Transverse colon (tissue), 4 donors: ENCODE measurements around the gene ARID3A. TPM values are rescaled to one million over a fixed set of nuclear protein-coding genes. Genes with fewer than 3 reads are reported as not detected.

Source experiments
- DNase-seq: peaks from one replicate; pipeline ENCODE4 v3.0.0-alpha.2; 2019
- H3K27ac ChIP-seq, 4 donors: fragments of 200-600 bp; sonication (generic); 2 replicates each; pipeline ENCODE4 v1.5.1; 2016 to 2018; ENCODE audit warnings: inconsistent platforms in 4 of 4
- H3K27me3 ChIP-seq: fragments of 200-600 bp; sonication (generic); 2 replicates; pipeline ENCODE4 v1.5.1; 2017; ENCODE audit warnings: inconsistent platforms
- H3K36me3 ChIP-seq, 4 donors: fragments of 200-600 bp; sonication (generic); 2 replicates each; pipeline ENCODE4 v1.5.1; 2017 to 2019; ENCODE audit warnings: inconsistent platforms in 4 of 4
- H3K4me1 ChIP-seq, 4 donors: fragments of 200-600 bp; sonication (generic); 2 replicates each; pipeline ENCODE4 v1.5.1; 2017 to 2020; ENCODE audit warnings: inconsistent platforms in 4 of 4
- H3K4me3 ChIP-seq, 4 donors: fragments of 200-600 bp; sonication (generic); 1 replicate in 1 of 4; 2 replicates in 3 of 4; pipeline versions ENCODE4 v1.5.1 to v1.6.1; 2017 to 2019; ENCODE audit warnings: inconsistent platforms in 4 of 4
- H3K9me3 ChIP-seq, 2 donors: fragments of 200-600 bp; sonication (generic); 2 replicates each; pipeline ENCODE4 v1.5.1; 2017 to 2019; ENCODE audit warnings: inconsistent platforms in 2 of 2
- EP300 ChIP-seq: sonication (generic); formaldehyde crosslinking; IDR thresholded peaks from one replicate; pipeline ENCODE4 v1.6.1; 2017; ENCODE audit warnings: antibody characterized with exemption, low read depth
- POLR2A ChIP-seq: fragments of 450-650 bp; IDR thresholded peaks from one replicate; pipeline ENCODE4 v1.6.1; 2016; ENCODE audit warnings: antibody characterized with exemption, mild to moderate bottlenecking, moderate library complexity
- POLR2AphosphoS5 ChIP-seq, 3 donors: sonication (generic); formaldehyde crosslinking; IDR thresholded peaks; one replicate each; pipeline ENCODE4 v1.6.1; 2016; ENCODE audit warnings: antibody characterized with exemption in 3 of 3
- WGBS, 2 donors: methylation state at CpG; one replicate each; pipeline ENCODE4 v1.1.5; 2018; ENCODE audit warnings: low coverage in 1 of 2; 5-methylcytosine and 5-hydroxymethylcytosine counted together
- in situ Hi-C, 4 donors: fragments of 200-750 bp; cut with MboI; loops; one replicate each; pipeline versions ENCODE4 v1.15.0 to v1.15.1; 2017; ENCODE audit warnings: low sequenced_read_pairs in 3 of 4, low pct_ligation_motif_present in 1 of 4, low pct_unique_long_range_greater_than_20kb in 1 of 4
- intact Hi-C: fragments of 100-400 bp; cut with DNase I; formaldehyde crosslinking; loops from one replicate; pipeline ENCODE4 v1.15.1; 2023; ENCODE audit warnings: low total_unique reads
- total RNA-seq, 4 donors: library from RNA; depleted of rRNA; stranded (reverse); fragments of >200 nt; gene quantifications; one replicate each; pipeline ENCODE4 v1.1.0, GENCODE V29; 2016
- TF ChIP-seq, protein P1 (sequence below), 5 experiments: fragments of 200-600 bp in 3 of 5; fragments of 450-650 bp in 2 of 5; sonication (generic) in 3 of 5; IDR thresholded peaks; 1 replicate in 2 of 5; 2 replicates in 3 of 5; pipeline ENCODE4 v1.5.1; 2016 to 2017; ENCODE audit warnings: antibody characterized with exemption in 5 of 5, inconsistent platforms in 3 of 5, mild to moderate bottlenecking in 2 of 5, moderate library complexity in 1 of 5

The ARID3A gene
- total RNA-seq, 4 donors from 2014 or later = 2.2 to 8.7 (median 4.3) TPM

DNA sequence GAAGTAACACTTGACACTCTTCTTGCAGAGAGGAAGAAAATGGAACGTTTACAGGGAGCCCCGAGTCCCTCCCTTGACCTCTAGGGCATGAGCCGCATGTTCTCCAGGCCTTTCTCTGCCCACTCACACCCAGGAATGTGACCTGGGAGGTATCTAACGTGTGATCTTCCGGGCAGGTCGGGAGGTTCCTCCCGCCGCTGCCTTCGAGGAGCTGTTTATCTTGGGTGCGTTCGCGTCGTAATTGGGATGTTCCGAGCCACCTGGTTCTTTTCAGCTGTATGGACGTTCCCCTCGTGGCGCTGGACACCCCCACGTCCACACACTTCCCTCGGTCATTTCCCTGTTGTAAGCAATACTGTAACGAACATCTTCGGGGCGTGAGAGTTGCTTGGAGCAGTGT, 13.6 kb downstream of the ARID3A start:
- no peaks in the 10 kb centered on the region for H3K9me3 ChIP-seq
- H3K36me3 ChIP-seq = no peaks in the 10 kb centered on the region
- no peak for DNase-seq
- no peaks in the 10 kb centered on the region for H3K27me3 ChIP-seq
- peaks cover 21 to 47% (median 29%) of the 10 kb centered on the region in 4 donors for H3K4me1 ChIP-seq
- intact Hi-C loops (no loop called here), in situ Hi-C loops (no loop called here)
- no peak for TF ChIP-seq POLR2AphosphoS5 (IDR thresholded peaks at IDR 0.05)
- TF ChIP-seq POLR2A = no peak
- TF ChIP-seq, protein P1, sequence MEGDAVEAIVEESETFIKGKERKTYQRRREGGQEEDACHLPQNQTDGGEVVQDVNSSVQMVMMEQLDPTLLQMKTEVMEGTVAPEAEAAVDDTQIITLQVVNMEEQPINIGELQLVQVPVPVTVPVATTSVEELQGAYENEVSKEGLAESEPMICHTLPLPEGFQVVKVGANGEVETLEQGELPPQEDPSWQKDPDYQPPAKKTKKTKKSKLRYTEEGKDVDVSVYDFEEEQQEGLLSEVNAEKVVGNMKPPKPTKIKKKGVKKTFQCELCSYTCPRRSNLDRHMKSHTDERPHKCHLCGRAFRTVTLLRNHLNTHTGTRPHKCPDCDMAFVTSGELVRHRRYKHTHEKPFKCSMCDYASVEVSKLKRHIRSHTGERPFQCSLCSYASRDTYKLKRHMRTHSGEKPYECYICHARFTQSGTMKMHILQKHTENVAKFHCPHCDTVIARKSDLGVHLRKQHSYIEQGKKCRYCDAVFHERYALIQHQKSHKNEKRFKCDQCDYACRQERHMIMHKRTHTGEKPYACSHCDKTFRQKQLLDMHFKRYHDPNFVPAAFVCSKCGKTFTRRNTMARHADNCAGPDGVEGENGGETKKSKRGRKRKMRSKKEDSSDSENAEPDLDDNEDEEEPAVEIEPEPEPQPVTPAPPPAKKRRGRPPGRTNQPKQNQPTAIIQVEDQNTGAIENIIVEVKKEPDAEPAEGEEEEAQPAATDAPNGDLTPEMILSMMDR (IDR thresholded peaks at IDR 0.05) = no peak
- no peak for TF ChIP-seq EP300
- 85 to 90% methylated on average over 8 to 22 of the region's 22 CpGs for WGBS, 2 donors
- H3K4me3 ChIP-seq = no peak overlapping the region
- no peak overlapping the region for H3K27ac ChIP-seq

DNA sequence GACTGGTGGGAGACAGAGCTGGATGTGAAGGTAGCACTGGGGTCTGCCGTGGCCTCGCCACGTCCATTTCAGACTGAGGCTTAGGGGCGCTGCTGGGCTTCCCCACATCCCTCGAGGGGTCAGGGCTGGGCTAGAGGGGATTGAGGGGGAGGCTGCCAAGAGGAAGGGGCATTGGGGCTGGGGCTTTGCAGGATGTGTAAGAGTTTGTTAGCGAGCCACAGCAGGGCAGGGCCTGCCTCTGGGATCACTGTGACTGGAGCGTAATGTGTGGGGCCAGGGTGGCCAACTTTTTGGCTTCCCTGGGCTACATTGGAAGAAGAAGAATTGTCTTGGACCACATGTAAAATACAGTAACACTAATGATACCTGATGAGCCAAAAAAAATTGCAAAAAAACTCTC, 14.1 kb downstream of the ARID3A start:
- intact Hi-C loops (no loop called here), in situ Hi-C loops (no loop called here)
- no peaks in the 10 kb centered on the region for H3K9me3 ChIP-seq
- peak overlapping the region; percentile 79 to 85 (median 82) for H3K27ac ChIP-seq
- H3K4me3 ChIP-seq = no peak overlapping the region
- peaks cover 18 to 47% (median 29%) of the 10 kb centered on the region in 4 donors for H3K4me1 ChIP-seq
- no peak for DNase-seq
- 95% methylated on average over 7 of the region's 7 CpGs; no CpG with 5 or more reads in 1 of the 2 donors for WGBS, 2 donors
- no peaks in the 10 kb centered on the region for H3K27me3 ChIP-seq
- H3K36me3 ChIP-seq = no peaks in the 10 kb centered on the region
- no peak for TF ChIP-seq POLR2A
- TF ChIP-seq EP300 = no peak
- TF ChIP-seq, protein P1 (IDR thresholded peaks at IDR 0.05) = no peak
- TF ChIP-seq POLR2AphosphoS5 (IDR thresholded peaks at IDR 0.05) = no peak

DNA sequence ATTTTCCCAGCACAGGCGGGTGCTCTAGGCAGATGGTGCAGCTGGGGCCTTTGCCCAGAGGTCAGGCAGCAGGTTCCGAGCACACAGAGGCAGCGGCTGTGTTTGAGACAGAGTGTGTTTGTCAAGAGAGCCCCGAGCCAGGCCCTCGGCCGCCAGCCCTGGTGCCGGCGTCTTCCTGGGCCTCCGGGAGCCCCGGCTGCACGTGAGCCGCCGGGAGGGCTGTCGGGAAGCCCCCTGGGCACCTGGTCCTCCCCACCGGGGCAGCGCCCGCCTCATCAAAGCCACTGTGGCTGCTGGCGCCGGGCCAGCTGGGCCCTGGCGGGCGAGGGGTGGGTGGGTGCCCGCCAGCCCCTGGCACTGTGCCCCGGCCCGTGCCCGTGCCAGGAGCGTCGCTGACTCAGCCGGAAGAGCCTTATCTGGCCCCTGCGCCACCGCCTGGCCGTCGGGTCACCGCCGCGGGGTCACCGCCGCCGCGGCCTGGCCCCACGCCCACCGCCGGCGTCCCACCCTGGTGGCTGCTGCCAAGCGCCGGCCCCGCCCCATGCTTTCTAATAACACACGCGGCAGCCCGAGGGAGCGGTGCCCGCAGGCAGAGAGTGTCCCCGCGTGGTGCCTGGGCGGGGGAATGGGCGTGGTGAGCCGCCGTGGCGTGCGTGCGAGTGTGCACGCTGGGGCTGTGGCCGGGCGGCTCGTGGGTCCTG, 14.9 kb downstream of the ARID3A start:
- intact Hi-C loops = no loop called here
- H3K4me1 ChIP-seq = peaks cover 11 to 44% (median 24%) of the 10 kb centered on the region in 4 donors
- H3K36me3 ChIP-seq = no peaks in the 10 kb centered on the region
- no peaks in the 10 kb centered on the region for H3K9me3 ChIP-seq
- H3K27ac ChIP-seq = peak overlapping the region; percentile 79 to 85 (median 82)
- DNase-seq = peak; percentile 86
- no peaks in the 10 kb centered on the region for H3K27me3 ChIP-seq
- no peak for TF ChIP-seq POLR2A
- TF ChIP-seq, protein P1 (IDR thresholded peaks at IDR 0.05) = no peak
- TF ChIP-seq EP300 = no peak
- peak; percentile 6 to 32 (median 29) for TF ChIP-seq POLR2AphosphoS5 (IDR thresholded peaks at IDR 0.05)
- in situ Hi-C loops = no loop called here
- WGBS, 2 donors = 45% methylated on average over 9 of the region's 64 CpGs; no CpG with 5 or more reads in 1 of the 2 donors
- peak overlapping the region in 3 of 4 donors; percentile 7 to 32 (median 21) for H3K4me3 ChIP-seq

- Histone ChIP-seq H3K36me3 (no peaks in the 10 kb centered on the region), H3K27ac (peak overlapping the region; percentile 79 to 85 (median 82)), H3K4me1 (peaks cover 11 to 43% (median 24%) of the 10 kb centered on the region in 4 donors), H3K27me3 (no peaks in the 10 kb centered on the region), H3K4me3 (peak overlapping the region in 3 of 4 donors; percentile 7 to 32 (median 21)), H3K9me3 (no peaks in the 10 kb centered on the region)
- DNase-seq = no peak
- in situ Hi-C loops = no loop called here
- 55 to 76% methylated on average over 4 to 32 of the region's 45 CpGs for WGBS, 2 donors
- intact Hi-C loops = no loop called here
- TF ChIP-seq POLR2A (no peak), POLR2AphosphoS5 (IDR thresholded peaks at IDR 0.05) (no peak), EP300 (no peak)
- TF ChIP-seq, protein P1 (IDR thresholded peaks at IDR 0.05) = no peak
Observed at GRCh38 chr19:941292-942132, 15.7 kb downstream of the ARID3A start.
